Stimulated activated CD4-positive, alpha-beta T cell treated with anti-CD3 and anti-CD28 coated beads, Interleukin-2, amount 100 ng/mL, for 4 hours (primary cell): ENCODE measurements around the gene ANKRD11.
A peak's percentile ranks its signal among the peaks of the same experiment; 100 is the strongest.

Source experiments
- DNase-seq: peaks from one replicate; pipeline ENCODE4 v3.0.0-alpha.2; 2020; ENCODE audit warnings: low read depth

Gene ANKRD11

GRCh38 chr16:89490439-89491237, at the start of gene ANKRD11:
TSS of gene ANKRD11 (minus strand) at chr16:89490561. CDS start at chr16:89317019, 173,542 bp downstream.
- peak; percentile 99 for DNase-seq

GRCh38 chr16:89538286-89538685, 47.9 kb upstream of the ANKRD11 start:
- no peak for DNase-seq

GRCh38 chr16:89537549-89537925, 47.2 kb upstream of the ANKRD11 start:
- no peak for DNase-seq

GRCh38 chr16:89536886-89537548, 46.7 kb upstream of the ANKRD11 start:
- DNase-seq: no peak

- no peak for DNase-seq
Observed at GRCh38 chr16:89536371-89536770, 46.0 kb upstream of the ANKRD11 start.

GRCh38 chr16:89534252-89534756, 43.9 kb upstream of the ANKRD11 start:
- DNase-seq: no peak

GRCh38 chr16:89531821-89532526, 41.6 kb upstream of the ANKRD11 start:
- no peak for DNase-seq

GRCh38 chr16:89530401-89531381, 40.3 kb upstream of the ANKRD11 start:
- no peak for DNase-seq

- no peak for DNase-seq
Observed at GRCh38 chr16:89529097-89529496, 38.7 kb upstream of the ANKRD11 start.

GRCh38 chr16:89525146-89525913, 35.0 kb upstream of the ANKRD11 start:
- no peak for DNase-seq

GRCh38 chr16:89523680-89524344, 33.5 kb upstream of the ANKRD11 start:
- DNase-seq: no peak

GRCh38 chr16:89522287-89522686, 31.9 kb upstream of the ANKRD11 start:
- no peak for DNase-seq

GRCh38 chr16:89519881-89520280, 29.5 kb upstream of the ANKRD11 start:
- DNase-seq: no peak

GRCh38 chr16:89517128-89517527, 26.8 kb upstream of the ANKRD11 start:
- no peak for DNase-seq

- DNase-seq: no peak
Observed at GRCh38 chr16:89512453-89512852, 22.1 kb upstream of the ANKRD11 start.

GRCh38 chr16:89511374-89511773, 21.0 kb upstream of the ANKRD11 start:
- DNase-seq: no peak

GRCh38 chr16:89510526-89510925, 20.2 kb upstream of the ANKRD11 start:
- no peak for DNase-seq

- peak; percentile 86 for DNase-seq
Observed at GRCh38 chr16:89507834-89508590, 17.7 kb upstream of the ANKRD11 start, which contains the start of gene SPG7. TSS of gene SPG7 (plus strand) at chr16:89508403. CDS start at chr16:89508418, 15 bp downstream.

- no peak for DNase-seq
Observed at GRCh38 chr16:89507214-89507833, 17.0 kb upstream of the ANKRD11 start.
